HG03439 (cell line): ENCODE data around the gene MUC20.
"Not testable (repeated sequence)": the region's sequence is repeated elsewhere in the genome, so short reads cannot be mapped to it uniquely, and the experiment has no call there.

Source experiments
- ATAC-seq: cut with Tn5 transposase; IDR thresholded peaks from one replicate; pipeline ENCODE4 v1.9.1; 2021; ENCODE audit warnings: mild to moderate bottlenecking, moderate library complexity; ENCODE audit not compliant: unreplicated experiment

MUC20 gene

GRCh38 chr3:195692781-195693427, 27.9 kb upstream of the MUC20 start:
- ATAC-seq, result no peak

GRCh38 chr3:195693428-195694216, 27.2 kb upstream of the MUC20 start:
- ATAC-seq, result no peak

GRCh38 chr3:195694217-195695076, 26.3 kb upstream of the MUC20 start:
- not testable (repeated sequence) for ATAC-seq

GRCh38 chr3:195696632-195697278, 24.0 kb upstream of the MUC20 start:
- ATAC-seq, result no peak

- ATAC-seq, result no peak
Measured at GRCh38 chr3:195697582-195698324, 23.0 kb upstream of the MUC20 start.

- ATAC-seq, result no peak
Measured at GRCh38 chr3:195698325-195698646, 22.5 kb upstream of the MUC20 start.

- no peak for ATAC-seq
Measured at GRCh38 chr3:195698647-195699387, 22.0 kb upstream of the MUC20 start.

- ATAC-seq, result no peak
Measured at GRCh38 chr3:195699388-195699771, 21.4 kb upstream of the MUC20 start.

- no peak for ATAC-seq
Measured at GRCh38 chr3:195699860-195700259, 20.9 kb upstream of the MUC20 start.

- ATAC-seq, result no peak
Measured at GRCh38 chr3:195700319-195700718, 20.5 kb upstream of the MUC20 start.

- no peak for ATAC-seq
Measured at GRCh38 chr3:195701042-195701915, 19.5 kb upstream of the MUC20 start.

GRCh38 chr3:195703776-195704175, 17.0 kb upstream of the MUC20 start:
- ATAC-seq, result no peak

- ATAC-seq, result no peak
Measured at GRCh38 chr3:195704433-195704999, 16.3 kb upstream of the MUC20 start.

- ATAC-seq, result no peak
Measured at GRCh38 chr3:195705081-195705991, 15.4 kb upstream of the MUC20 start.

GRCh38 chr3:195708061-195708460, 12.7 kb upstream of the MUC20 start:
- no peak for ATAC-seq

GRCh38 chr3:195708626-195709481, 11.9 kb upstream of the MUC20 start:
- ATAC-seq, result no peak

GRCh38 chr3:195709676-195710085, 11.1 kb upstream of the MUC20 start:
- ATAC-seq, result no peak
